Suprapubic skin (tissue), 4 donors: ENCODE data around the gene ARL6IP1. TPM values are rescaled to one million over a fixed set of nuclear protein-coding genes. Genes with fewer than 3 reads are reported as not detected.

Experiments used
- DNase-seq, 2 donors: peaks; one replicate each; pipeline ENCODE4 v3.0.0-alpha.2; 2019; ENCODE audit warnings: low spot score in 2 of 2
- H3K27ac ChIP-seq: fragments of 200-600 bp; sonication (generic); one replicate; pipeline ENCODE4 v1.5.1; 2019
- H3K27me3 ChIP-seq: fragments of 200-600 bp; sonication (generic); one replicate; pipeline ENCODE4 v1.5.1; 2019
- H3K36me3 ChIP-seq: fragments of 200-600 bp; sonication (generic); one replicate; pipeline ENCODE4 v1.5.1; 2019
- H3K4me1 ChIP-seq: fragments of 200-600 bp; sonication (generic); one replicate; pipeline ENCODE4 v1.5.1; 2019
- H3K4me3 ChIP-seq: fragments of 200-600 bp; sonication (generic); one replicate; pipeline ENCODE4 v1.5.1; 2019; ENCODE audit warnings: mild to moderate bottlenecking
- H3K9me3 ChIP-seq: fragments of 200-600 bp; sonication (generic); one replicate; pipeline ENCODE4 v1.5.1; 2019
- CTCF ChIP-seq, 2 donors: fragments of 200-600 bp in 1 of 2; fragments of 450-650 bp in 1 of 2; sonication (generic) in 1 of 2; IDR thresholded peaks; one replicate each; pipeline ENCODE4 v1.5.1; 2016 to 2019; ENCODE audit warnings: antibody characterized with exemption in 2 of 2, mild to moderate bottlenecking in 1 of 2, moderate library complexity in 1 of 2
- EP300 ChIP-seq: sonication (generic); formaldehyde crosslinking; IDR thresholded peaks from one replicate; pipeline ENCODE4 v1.6.1; 2017; ENCODE audit warnings: antibody characterized with exemption
- POLR2A ChIP-seq, 2 donors: fragments of 450-650 bp; IDR thresholded peaks; one replicate each; pipeline ENCODE4 v1.6.1; 2017; ENCODE audit warnings: antibody characterized with exemption in 2 of 2, mild to moderate bottlenecking in 2 of 2, moderate library complexity in 2 of 2
- POLR2AphosphoS5 ChIP-seq, 3 donors: sonication (generic); formaldehyde crosslinking; IDR thresholded peaks; one replicate each; pipeline ENCODE4 v1.6.1; 2017; ENCODE audit warnings: antibody characterized with exemption in 3 of 3
- WGBS: methylation state at CpG from one replicate; pipeline ENCODE4 v1.1.5; 2018; 5-methylcytosine and 5-hydroxymethylcytosine counted together
- total RNA-seq, 4 donors: library from RNA; depleted of rRNA; stranded (reverse); fragments of >200 nt; gene quantifications; one replicate each; pipeline ENCODE4 v1.1.0, GENCODE V29; 2016

The ARL6IP1 gene
- total RNA-seq, 4 donors from 2014 or later = 94.1 to 165 (median 124) TPM

GRCh38 chr16:18804540-18804939 is 3.2 kb upstream of the ARL6IP1 start:
- Histone ChIP-seq H3K27ac (no peak overlapping the region), H3K9me3 (no peaks in the 10 kb centered on the region), H3K36me3 (peaks cover 26% of the 10 kb centered on the region), H3K4me3 (no peak overlapping the region), H3K27me3 (no peaks in the 10 kb centered on the region), H3K4me1 (peaks cover 24% of the 10 kb centered on the region)
- TF ChIP-seq CTCF (IDR thresholded peaks at IDR 0.05) (no peak), POLR2A (IDR thresholded peaks at IDR 0.05) (no peak), POLR2AphosphoS5 (IDR thresholded peaks at IDR 0.05) (no peak), EP300 (no peak)
- DNase-seq = no peak
- WGBS = 62% methylated on average over 3 of the region's 3 CpGs

DNA sequence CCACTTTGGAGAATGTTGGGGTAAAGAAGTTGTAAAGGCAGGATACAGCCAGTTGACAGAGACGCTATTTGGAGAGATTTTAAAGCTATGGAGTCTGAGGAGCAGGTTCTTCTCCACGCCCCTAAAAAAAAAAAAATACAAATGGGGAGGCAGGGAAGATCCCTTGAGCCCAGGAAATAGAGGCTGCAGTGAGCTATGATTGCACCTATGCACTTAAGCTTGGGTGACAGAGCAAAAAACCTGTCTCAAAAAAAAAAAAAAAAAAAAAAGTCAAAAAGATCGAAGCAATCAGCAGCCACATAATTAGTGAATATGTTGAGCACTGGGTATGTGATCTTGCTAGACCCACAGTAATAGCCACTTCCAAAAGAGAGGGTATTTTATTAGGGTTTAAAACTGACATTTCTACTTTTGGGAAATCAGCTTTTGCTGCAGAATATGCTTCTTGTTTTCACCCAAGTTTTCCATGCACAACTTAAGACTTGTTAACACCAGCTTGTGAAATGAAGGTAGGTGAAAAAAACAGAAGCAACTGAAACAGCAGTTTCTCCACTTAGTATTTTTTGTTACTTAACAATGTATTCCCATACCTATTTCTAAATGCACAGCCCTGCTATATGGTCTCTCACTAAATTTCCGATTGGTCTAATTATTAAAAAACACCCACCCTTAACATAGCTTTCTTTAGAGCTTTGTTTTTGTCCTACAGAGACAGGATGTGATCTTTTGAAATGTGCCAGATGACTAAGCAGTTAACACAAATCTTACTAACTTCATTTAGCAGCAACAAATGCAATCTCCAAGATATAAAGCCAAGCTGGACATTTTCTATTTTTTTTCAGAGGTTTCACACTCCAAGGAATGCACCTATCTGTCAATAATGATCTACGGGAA is 2.5 kb upstream of the ARL6IP1 start:
- 63% methylated on average over 5 of the region's 5 CpGs for WGBS
- Histone ChIP-seq H3K27ac (no peak overlapping the region), H3K9me3 (no peaks in the 10 kb centered on the region), H3K36me3 (peaks cover 19% of the 10 kb centered on the region), H3K27me3 (no peaks in the 10 kb centered on the region), H3K4me1 (peaks cover 32% of the 10 kb centered on the region), H3K4me3 (no peak overlapping the region)
- no peak for DNase-seq
- TF ChIP-seq POLR2A (IDR thresholded peaks at IDR 0.05) (no peak), CTCF (IDR thresholded peaks at IDR 0.05) (no peak), POLR2AphosphoS5 (IDR thresholded peaks at IDR 0.05) (no peak), EP300 (no peak)

- Histone ChIP-seq H3K36me3 (peaks cover 10% of the 10 kb centered on the region), H3K4me3 (no peak overlapping the region), H3K27me3 (no peaks in the 10 kb centered on the region), H3K4me1 (peaks cover 40% of the 10 kb centered on the region), H3K27ac (peak overlapping the region; percentile 62), H3K9me3 (no peaks in the 10 kb centered on the region)
- DNase-seq = no peak
- WGBS = 96% methylated on average over 16 of the region's 16 CpGs
- TF ChIP-seq POLR2AphosphoS5 (IDR thresholded peaks at IDR 0.05) (no peak), CTCF (IDR thresholded peaks at IDR 0.05) (no peak), POLR2A (IDR thresholded peaks at IDR 0.05) (no peak), EP300 (no peak)
Observed at GRCh38 chr16:18802767-18803343, 1.5 kb upstream of the ARL6IP1 start.

DNA sequence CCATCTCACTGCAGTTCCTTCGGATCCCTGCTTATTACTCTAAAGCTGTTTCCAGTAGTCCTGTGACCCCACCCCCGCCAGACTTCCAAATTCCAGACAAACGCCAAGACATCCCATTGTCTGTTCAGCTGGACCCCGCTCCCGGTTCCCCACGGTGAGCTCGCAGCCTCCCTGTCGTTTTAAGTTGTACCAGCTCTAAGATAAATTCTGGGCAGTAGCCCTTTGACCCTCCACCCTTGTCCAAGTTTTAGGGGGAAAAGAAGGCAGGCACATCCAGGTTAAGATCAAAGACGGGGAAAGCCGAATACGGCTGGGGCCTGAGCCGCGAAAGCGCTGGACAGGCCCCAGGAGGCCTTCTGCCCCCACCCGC is 589 bp downstream of the ARL6IP1 start:
- Histone ChIP-seq H3K27ac (peak overlapping the region; percentile 87), H3K4me1 (peaks cover 46% of the 10 kb centered on the region), H3K36me3 (peaks cover 14% of the 10 kb centered on the region), H3K27me3 (no peaks in the 10 kb centered on the region), H3K9me3 (no peaks in the 10 kb centered on the region), H3K4me3 (peak overlapping the region; percentile 70)
- DNase-seq = peak in 1 of 2 donors; percentile 71
- WGBS = 0% methylated on average over 15 of the region's 15 CpGs
- TF ChIP-seq CTCF (IDR thresholded peaks at IDR 0.05) (no peak), POLR2A (IDR thresholded peaks at IDR 0.05) (no peak), EP300 (no peak), POLR2AphosphoS5 (IDR thresholded peaks at IDR 0.05) (no peak)

- Histone ChIP-seq H3K9me3 (no peaks in the 10 kb centered on the region), H3K27ac (peak overlapping the region; percentile 87), H3K4me1 (peaks cover 46% of the 10 kb centered on the region), H3K27me3 (no peaks in the 10 kb centered on the region), H3K4me3 (peak overlapping the region; percentile 70), H3K36me3 (peaks cover 19% of the 10 kb centered on the region)
- TF ChIP-seq POLR2AphosphoS5 (IDR thresholded peaks at IDR 0.05) = no peak
- 2% methylated on average over 8 of the region's 8 CpGs for WGBS
- DNase-seq = no peak
Observed at GRCh38 chr16:18800293-18800692, 1.1 kb downstream of the ARL6IP1 start.
